ENCODE results near the gene MEA1. TPM values are rescaled to one million over a fixed set of nuclear protein-coding genes. Genes with fewer than 3 reads are reported as not detected.

Gene MEA1
- total RNA-seq, 1 donor from 2014 or later = 33.8 TPM

GRCh38 chr6:42979523-42980177 is 34.1 kb downstream of the MEA1 start:
- intact Hi-C loops (cut with DNase I) = loop anchor here (5.0 kb wide), 1 partner anchor 47 kb away; no protein-coding TSS in a partner anchor
- no peak for DNase-seq (ENCODE audit: low spot score)

DNA sequence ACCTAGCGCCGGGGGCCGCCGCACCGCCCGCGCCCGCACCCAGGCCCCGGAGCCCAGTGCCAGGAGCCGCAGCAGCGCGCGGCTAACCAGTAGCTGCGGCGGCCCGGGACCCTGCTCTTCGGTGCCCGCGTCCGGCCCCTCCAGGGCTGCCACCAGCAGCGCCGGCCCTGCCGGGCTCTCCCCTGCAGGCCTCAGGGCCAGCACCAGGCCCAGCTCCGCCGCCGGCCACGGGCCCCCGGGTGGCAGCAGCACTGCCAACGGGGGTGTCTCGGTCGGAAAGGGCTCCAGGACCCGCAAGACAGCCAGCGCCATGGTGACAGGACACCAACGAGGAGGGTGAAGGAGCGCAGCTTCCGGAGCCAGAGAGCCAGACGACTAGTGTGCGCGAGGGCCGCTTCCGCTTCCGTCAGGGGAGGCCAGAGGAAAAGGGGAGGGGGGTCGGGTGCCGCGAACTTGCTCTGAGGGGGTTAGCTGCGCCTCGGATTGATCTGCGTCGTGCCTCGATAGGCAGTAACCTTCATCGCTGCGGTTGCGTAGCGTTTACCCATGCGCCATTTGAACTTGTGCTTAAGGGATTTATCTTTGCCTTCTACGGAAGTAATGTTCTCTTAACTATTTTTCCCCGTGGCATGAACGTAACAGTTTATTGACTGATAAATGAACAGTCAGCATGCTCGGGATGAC is 34.8 kb downstream of the MEA1 start, which contains the start of gene PEX6:
Gene PEX6, minus strand, starts transcription at position 343 of the 684 bp plus-strand sequence. Its CDS starts 31 bp downstream, at position 312.
- peak; percentile 93 for DNase-seq (ENCODE audit: low spot score)
- intact Hi-C loops (cut with DNase I) = loop anchor here (5.0 kb wide), 1 partner anchor 47 kb away; no protein-coding TSS in a partner anchor

- no peak for DNase-seq (ENCODE audit: low spot score)
- intact Hi-C loops (cut with DNase I) = loop anchor here (5.0 kb wide), 1 partner anchor 46 kb away; no protein-coding TSS in a partner anchor
Measured at GRCh38 chr6:42978487-42978838, 35.3 kb downstream of the MEA1 start.

GRCh38 chr6:42974919-42975505 is 38.7 kb downstream of the MEA1 start:
- intact Hi-C loops (cut with DNase I) = loop anchor here (5.0 kb wide), 1 partner anchor 43 kb away; no protein-coding TSS in a partner anchor
- DNase-seq (ENCODE audit: low spot score) = no peak

DNA sequence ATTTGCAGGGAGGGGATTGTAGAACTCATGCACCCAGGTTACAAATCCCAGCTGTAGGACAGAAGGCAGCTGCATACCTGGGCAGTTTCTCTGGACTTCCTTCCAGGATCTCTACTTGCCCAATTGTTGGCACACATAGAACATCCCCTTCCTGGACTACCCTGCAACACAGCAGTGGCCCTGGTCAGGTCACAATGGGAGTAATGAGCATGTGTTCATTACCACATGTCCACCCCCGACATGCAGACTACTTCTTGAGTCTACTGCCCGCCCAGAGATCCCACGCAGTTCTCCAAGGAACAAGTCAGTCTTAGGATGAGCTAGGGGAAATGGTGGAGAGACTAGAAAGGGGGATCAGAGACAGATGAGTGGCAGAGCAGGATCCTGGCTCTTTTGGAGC is 39.8 kb downstream of the MEA1 start:
- intact Hi-C loops (cut with DNase I) = no loop called here
- DNase-seq (ENCODE audit: low spot score) = no peak

DNA sequence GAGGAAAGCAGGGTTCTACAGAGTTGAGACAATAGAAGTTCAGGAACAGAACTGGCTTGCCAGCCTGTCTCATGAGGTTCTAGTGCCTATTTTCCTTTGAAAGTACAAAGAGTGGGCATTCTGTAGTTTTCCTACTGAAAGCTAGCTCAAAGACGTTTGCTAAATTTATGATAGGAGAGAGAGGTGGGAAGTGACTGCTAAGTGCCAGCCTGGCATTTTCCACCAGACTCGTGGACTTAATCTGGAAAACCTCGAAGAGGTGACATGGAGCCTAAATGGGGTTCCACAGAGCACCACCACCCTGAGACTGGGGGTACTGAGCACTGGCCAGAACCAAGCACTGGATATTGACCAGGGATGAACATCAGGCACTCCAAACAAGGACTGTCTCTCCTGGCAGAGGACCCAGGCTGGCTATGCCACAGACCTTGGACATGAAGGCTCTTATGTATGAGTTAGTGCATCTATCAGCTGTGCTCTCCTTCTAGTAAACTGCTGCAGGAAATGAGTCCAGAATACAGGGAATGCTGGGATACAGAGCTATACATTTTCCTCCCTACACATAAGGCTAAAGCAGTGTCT is 41.9 kb downstream of the MEA1 start:
- DNase-seq (ENCODE audit: low spot score) = no peak
- intact Hi-C loops (cut with DNase I) = no loop called here

DNA sequence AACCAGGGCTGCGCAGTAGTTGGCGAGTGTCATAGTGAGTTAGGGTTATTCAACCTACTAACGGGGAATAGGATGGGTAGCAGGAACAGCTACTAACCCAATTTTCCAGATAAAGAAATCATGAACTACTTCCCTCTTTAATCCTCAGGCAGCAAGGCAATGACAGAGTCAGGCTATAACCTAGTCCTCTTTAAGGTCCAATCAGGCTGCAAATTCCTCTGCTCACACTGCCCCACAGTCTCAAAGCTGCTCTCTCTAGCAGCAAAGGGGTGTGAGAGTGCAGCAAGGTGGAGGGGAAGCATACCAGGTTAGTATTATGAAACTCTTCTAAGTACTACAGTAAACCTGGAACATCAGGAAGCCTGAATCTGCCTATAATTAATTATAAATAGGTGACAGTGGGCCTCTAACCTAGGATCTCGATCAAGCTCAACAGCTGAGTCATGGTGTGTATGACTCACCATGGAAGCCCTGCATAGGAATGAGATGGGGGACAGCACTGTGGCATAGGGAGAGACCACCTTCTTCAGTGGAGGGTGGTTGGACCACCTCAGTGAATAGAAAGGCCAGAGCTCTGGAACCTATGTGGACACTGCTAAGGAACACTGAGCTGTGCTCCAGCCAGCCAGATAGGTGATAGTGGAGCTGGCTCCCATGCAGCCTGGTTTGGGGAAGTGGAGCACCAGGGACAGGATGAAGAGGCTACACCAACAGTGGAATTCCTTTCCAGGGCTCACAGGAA is 42.7 kb downstream of the MEA1 start:
- DNase-seq (ENCODE audit: low spot score) = no peak
- intact Hi-C loops (cut with DNase I) = no loop called here

DNA sequence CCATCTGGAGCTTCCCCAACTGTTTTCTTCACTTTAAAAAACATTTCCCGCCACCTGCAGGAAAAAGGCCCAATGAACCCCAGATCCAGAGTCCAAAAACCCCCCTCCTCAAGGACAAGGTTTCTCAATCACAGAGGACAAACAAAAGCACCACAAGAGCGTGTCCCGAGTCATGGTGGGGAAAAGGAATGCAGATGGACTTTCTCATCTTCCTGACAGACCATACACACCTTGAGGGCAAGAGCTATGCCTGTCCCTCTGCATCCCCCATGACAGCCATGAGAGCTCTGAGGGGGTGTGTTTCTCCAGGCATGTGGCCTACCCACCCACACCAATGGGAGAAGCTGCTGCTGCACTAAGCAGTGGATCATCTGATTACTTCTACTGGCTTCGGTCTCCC is 43.8 kb downstream of the MEA1 start:
- DNase-seq (ENCODE audit: low spot score) = no peak
- intact Hi-C loops (cut with DNase I) = no loop called here

DNA sequence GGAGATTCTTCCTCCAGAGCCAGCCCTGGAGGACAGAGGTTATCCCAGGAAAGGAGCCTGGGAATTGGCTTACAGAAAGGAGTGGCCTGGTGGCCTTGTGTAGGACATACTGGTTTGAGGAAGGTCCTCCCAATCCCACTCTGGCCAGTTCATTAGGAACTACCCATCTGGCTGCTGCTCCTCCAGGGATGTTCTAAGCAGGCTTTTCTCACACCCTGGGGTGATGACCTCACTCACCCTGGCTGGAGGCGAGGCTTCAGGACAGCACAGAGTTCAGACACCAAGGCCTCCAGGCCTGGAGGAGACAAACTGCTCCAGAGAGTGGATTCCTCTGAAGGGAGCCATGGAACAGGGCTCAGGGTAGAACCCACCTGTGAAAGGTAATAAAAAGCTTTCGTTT is 44.3 kb downstream of the MEA1 start:
- intact Hi-C loops (cut with DNase I) = no loop called here
- no peak for DNase-seq (ENCODE audit: low spot score)

- no peak for DNase-seq (ENCODE audit: low spot score)
- intact Hi-C loops (cut with DNase I) = no loop called here
Measured at GRCh38 chr6:42968783-42969182, 45.0 kb downstream of the MEA1 start.

- intact Hi-C loops (cut with DNase I) = no loop called here
Measured at GRCh38 chr6:42968126-42968701, 45.5 kb downstream of the MEA1 start.

DNA sequence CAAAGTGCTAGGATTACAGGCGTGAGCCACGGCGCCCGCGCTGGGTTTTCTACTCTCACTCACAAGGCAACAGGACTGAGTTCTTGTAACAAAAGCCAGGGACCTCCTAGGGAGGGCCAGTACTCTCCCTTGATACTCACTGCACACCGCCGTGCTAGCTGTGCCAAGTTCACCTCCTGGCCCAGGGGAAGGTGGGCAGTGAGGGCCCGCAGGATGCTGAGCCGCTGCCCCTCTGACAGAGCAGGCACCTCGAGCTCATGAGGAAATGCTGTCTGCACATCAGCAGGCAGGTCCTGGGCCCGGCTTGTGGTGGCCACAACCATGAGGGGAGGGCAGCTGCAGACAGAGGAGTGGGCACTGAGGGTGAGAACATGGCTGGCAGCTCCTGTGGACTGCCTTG is 46.5 kb downstream of the MEA1 start:
- DNase-seq (ENCODE audit: low spot score) = no peak
- intact Hi-C loops (cut with DNase I) = no loop called here

More at GRCh38 chr6:42968126-42968701, 45.5 kb downstream of the MEA1 start:
- DNase-seq (ENCODE audit: low spot score) = no peak

GRCh38 chr6:42966571-42966970 is 47.2 kb downstream of the MEA1 start:
- intact Hi-C loops (cut with DNase I) = no loop called here
- DNase-seq (ENCODE audit: low spot score) = no peak

DNA sequence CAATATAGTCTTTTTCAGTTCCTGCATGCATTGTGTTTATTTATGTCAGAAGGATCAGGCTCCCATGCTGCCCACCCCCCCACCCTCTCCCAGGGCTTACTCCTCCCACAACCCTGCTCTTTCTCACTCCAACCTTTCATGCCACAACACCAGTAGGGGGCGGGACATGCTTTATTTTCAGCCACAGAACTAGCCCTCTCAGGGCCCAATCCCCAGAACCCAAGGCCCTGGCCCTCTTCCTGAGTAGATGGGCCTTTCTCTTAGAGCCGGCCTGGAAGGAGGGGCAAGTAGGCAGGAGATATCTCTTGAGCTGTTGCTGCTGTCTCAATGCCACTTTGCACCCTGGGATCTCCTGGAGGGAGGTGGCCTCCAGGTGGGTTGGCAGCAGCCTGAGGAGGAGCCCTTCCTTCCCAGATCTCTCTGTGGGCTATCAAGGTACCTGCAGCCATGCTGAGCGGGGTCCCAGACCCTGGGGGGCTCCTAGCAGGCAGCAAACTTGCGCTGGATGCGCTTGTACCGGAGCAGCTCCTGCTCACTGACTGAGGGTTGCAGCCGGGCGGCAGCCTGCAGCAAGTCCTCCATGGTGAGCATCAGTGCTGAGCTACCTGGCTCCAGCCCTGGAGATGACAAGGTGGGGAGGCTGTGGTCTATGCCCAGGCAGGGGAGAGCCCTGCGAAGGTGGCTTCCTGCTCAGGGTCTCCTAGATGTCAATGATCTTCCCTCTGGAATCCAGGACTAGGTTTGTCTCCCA is 49.7 kb downstream of the MEA1 start:
- intact Hi-C loops (cut with DNase I) = no loop called here
- DNase-seq (ENCODE audit: low spot score) = no peak

GRCh38 chr6:42963179-42963854 is 50.4 kb downstream of the MEA1 start:
- intact Hi-C loops (cut with DNase I) = no loop called here

DNA sequence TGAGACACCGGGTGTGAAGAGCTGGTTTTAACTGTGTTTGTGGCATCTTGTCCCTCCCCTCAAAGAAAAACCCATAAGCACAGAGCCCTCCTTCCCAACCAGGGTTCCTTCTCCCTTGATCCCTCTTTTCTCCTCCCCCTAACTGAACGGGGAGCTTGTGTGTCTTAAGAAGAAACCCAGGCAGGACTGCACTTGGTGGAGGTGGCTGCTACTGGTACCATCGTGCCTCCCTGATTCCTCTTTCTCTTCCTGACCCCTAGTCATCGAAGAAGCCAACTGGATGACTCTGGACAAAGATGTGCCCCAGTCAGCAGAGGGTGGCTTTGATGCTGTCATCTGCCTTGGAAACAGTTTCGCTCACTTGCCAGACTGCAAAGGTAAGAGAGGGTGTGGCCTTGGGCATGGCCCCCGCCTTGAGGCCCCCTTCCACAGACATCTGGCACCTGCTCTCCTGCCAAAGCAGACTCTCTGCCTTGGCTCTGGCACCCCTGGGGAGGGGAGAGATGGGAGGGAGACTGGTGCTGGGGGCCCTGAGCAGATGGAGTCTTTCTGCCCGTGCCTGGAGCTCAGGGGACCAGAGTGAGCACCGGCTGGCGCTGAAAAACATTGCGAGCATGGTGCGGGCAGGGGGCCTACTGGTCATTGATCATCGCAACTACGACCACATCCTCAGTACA is 51.1 kb downstream of the MEA1 start:
- intact Hi-C loops (cut with DNase I) = no loop called here
- no peak for DNase-seq (ENCODE audit: low spot score)

More at GRCh38 chr6:42963179-42963854, 50.4 kb downstream of the MEA1 start:
- DNase-seq (ENCODE audit: low spot score) = no peak

- intact Hi-C loops (cut with DNase I) = no loop called here
- no peak for DNase-seq (ENCODE audit: low spot score)
Measured at GRCh38 chr6:42962096-42962495, 51.6 kb downstream of the MEA1 start.

All from cardiac septum (tissue), 1 donor.